Hepatocyte (in vitro differentiated cells): Measurements from ENCODE around the gene SLC30A5. TPM values are rescaled to one million over a fixed set of nuclear protein-coding genes. Genes with fewer than 3 reads are reported as not detected.

Experiments
- DNase-seq: peaks from one replicate; pipeline ENCODE4 v3.0.0-alpha.2; 2016; ENCODE audit warnings: low spot score
- H2AFZ ChIP-seq: fragments of 200-600 bp; sonication (generic); 2 replicates; pipeline ENCODE4 v1.6.0; 2016; ENCODE audit warnings: antibody characterized with exemption, mild to moderate bottlenecking
- H3K27ac ChIP-seq: fragments of 200-600 bp; sonication (generic); 2 replicates; pipeline ENCODE4 v1.5.1; 2016; ENCODE audit warnings: mild to moderate bottlenecking
- H3K27me3 ChIP-seq: fragments of 200-600 bp; sonication (generic); 2 replicates; pipeline ENCODE4 v1.6.1; 2016
- H3K36me3 ChIP-seq: fragments of 200-600 bp; sonication (generic); replicated peaks from 2 replicates; pipeline ENCODE4 v1.5.1; 2016; ENCODE audit warnings: low read depth; ENCODE audit not compliant: insufficient read depth
- H3K4me1 ChIP-seq: fragments of 200-600 bp; sonication (generic); 2 replicates; pipeline ENCODE4 v1.5.1; 2016; ENCODE audit warnings: mild to moderate bottlenecking, moderate library complexity; ENCODE audit not compliant: insufficient read depth
- H3K4me2 ChIP-seq: fragments of 200-600 bp; sonication (generic); 2 replicates; pipeline ENCODE4 v1.6.0; 2016
- H3K4me3 ChIP-seq: fragments of 200-600 bp; sonication (generic); 2 replicates; pipeline ENCODE4 v1.5.1; 2016; ENCODE audit warnings: mild to moderate bottlenecking
- H3K79me2 ChIP-seq: fragments of 200-600 bp; sonication (generic); 2 replicates; pipeline ENCODE4 v1.6.0; 2017; ENCODE audit warnings: mild to moderate bottlenecking
- H3K9me2 ChIP-seq: fragments of 200-600 bp; sonication (generic); replicated peaks from 2 replicates; pipeline ENCODE4 v1.6.0; 2017; ENCODE audit warnings: mild to moderate bottlenecking; ENCODE audit not compliant: insufficient read depth
- H3K9me3 ChIP-seq: fragments of 200-600 bp; sonication (generic); 2 replicates; pipeline ENCODE4 v1.5.1; 2016; ENCODE audit warnings: low read depth, mild to moderate bottlenecking
- H4K20me1 ChIP-seq: fragments of 200-600 bp; sonication (generic); 2 replicates; pipeline ENCODE4 v1.6.0; 2016; ENCODE audit warnings: mild to moderate bottlenecking; ENCODE audit not compliant: insufficient read depth, poor library complexity, severe bottlenecking
- CTCF ChIP-seq: fragments of 200-600 bp; sonication (generic); IDR thresholded peaks from 2 replicates; pipeline ENCODE4 v1.5.1; 2016; ENCODE audit warnings: antibody characterized with exemption, mild to moderate bottlenecking; ENCODE audit not compliant: poor library complexity
- EZH2 ChIP-seq: fragments of 200-600 bp; sonication (generic); IDR thresholded peaks from 2 replicates; pipeline ENCODE4 v1.6.1; 2016; ENCODE audit warnings: antibody characterized with exemption, mild to moderate bottlenecking, borderline replicate concordance
- EZH2phosphoT487 ChIP-seq: fragments of 200-600 bp; sonication (generic); IDR thresholded peaks from one replicate; pipeline ENCODE4 v1.6.1; 2018; ENCODE audit warnings: antibody characterized with exemption, mild to moderate bottlenecking, low read depth, moderate library complexity; ENCODE audit not compliant: unreplicated experiment, severe bottlenecking
- WGBS: methylation state at CpG from one replicate; pipeline ENCODE4 v1.1.6; 2016; ENCODE audit warnings: low lambda C conversion rate; ENCODE audit errors: missing lambda C conversion rate; 5-methylcytosine and 5-hydroxymethylcytosine counted together
- polyA plus RNA-seq: library from polyadenylated mRNA; unstranded; fragments of >200 nt; fragmentation: Nextera tagmentation; extraction: Ambion mirVana; gene quantifications from 2 replicates; pipeline ENCODE4 v1.2.1, GENCODE V29; 2016
- total RNA-seq: library from RNA; depleted of rRNA; stranded (reverse); fragments of >200 nt; gene quantifications from 2 replicates; pipeline ENCODE4 v1.2.3, GENCODE V29; 2014

SLC30A5 gene
- total and polyA plus RNA-seq, 2 experiments from 2014 or later: 52.7 to 67.3 TPM

DNA sequence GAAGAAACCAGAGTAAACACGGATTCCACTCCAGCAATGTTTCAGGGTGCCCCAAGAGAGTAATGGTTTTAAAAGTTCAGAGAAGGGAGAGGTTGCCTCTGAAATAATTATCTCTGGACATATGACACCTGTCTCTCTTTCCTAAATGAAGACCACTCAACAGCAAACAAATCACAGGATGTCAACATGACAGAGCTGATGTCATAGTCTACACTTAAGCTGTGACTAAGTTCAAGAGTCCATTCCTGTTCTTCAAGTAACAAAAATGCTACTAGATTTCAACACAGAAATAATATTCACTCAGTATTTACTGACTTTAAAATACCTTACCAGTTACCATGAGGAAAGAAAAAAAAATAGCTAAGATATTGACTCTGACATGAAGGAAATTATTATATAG lies 44.7 kb upstream of the SLC30A5 start:
- Histone ChIP-seq H3K4me3 (no peak overlapping the region), H3K4me1 (no peaks in the 10 kb centered on the region), H4K20me1 (no peaks in the 10 kb centered on the region), H3K27ac (peak overlapping the region; percentile 49), H3K4me2 (no peak overlapping the region), H3K27me3 (no peaks in the 10 kb centered on the region), H3K79me2 (no peaks in the 10 kb centered on the region), H3K36me3 (no peaks in the 10 kb centered on the region), H3K9me3 (no peaks in the 10 kb centered on the region), H2AFZ (no peak overlapping the region), H3K9me2 (no peaks in the 10 kb centered on the region)
- TF ChIP-seq EZH2phosphoT487 (no peak), CTCF (no peak), EZH2 (no peak)
- no peak for DNase-seq
- WGBS: 88% methylated on average over 1 of the region's 1 CpG

GRCh38 chr5:69049796-69050195 lies 44.0 kb upstream of the SLC30A5 start:
- TF ChIP-seq EZH2phosphoT487 (no peak), EZH2 (no peak), CTCF (no peak)
- Histone ChIP-seq H3K9me2 (no peaks in the 10 kb centered on the region), H4K20me1 (no peaks in the 10 kb centered on the region), H3K4me1 (no peaks in the 10 kb centered on the region), H3K4me2 (no peak overlapping the region), H3K9me3 (no peaks in the 10 kb centered on the region), H3K27me3 (no peaks in the 10 kb centered on the region), H3K79me2 (no peaks in the 10 kb centered on the region), H2AFZ (no peak overlapping the region), H3K36me3 (no peaks in the 10 kb centered on the region), H3K27ac (peak overlapping the region; percentile 15), H3K4me3 (no peak overlapping the region)
- no peak for DNase-seq
- 33% methylated on average over 2 of the region's 2 CpGs for WGBS

GRCh38 chr5:69050214-69050613 lies 43.6 kb upstream of the SLC30A5 start:
- Histone ChIP-seq H3K79me2 (no peaks in the 10 kb centered on the region), H2AFZ (no peak overlapping the region), H3K4me1 (no peaks in the 10 kb centered on the region), H3K9me2 (no peaks in the 10 kb centered on the region), H3K4me2 (no peak overlapping the region), H3K27me3 (no peaks in the 10 kb centered on the region), H3K9me3 (no peaks in the 10 kb centered on the region), H4K20me1 (no peaks in the 10 kb centered on the region), H3K27ac (no peak overlapping the region), H3K36me3 (no peaks in the 10 kb centered on the region), H3K4me3 (no peak overlapping the region)
- DNase-seq: no peak
- no peak for TF ChIP-seq CTCF
- no peak for TF ChIP-seq EZH2
- no peak for TF ChIP-seq EZH2phosphoT487
- WGBS: 81% methylated on average over 3 of the region's 3 CpGs

DNA sequence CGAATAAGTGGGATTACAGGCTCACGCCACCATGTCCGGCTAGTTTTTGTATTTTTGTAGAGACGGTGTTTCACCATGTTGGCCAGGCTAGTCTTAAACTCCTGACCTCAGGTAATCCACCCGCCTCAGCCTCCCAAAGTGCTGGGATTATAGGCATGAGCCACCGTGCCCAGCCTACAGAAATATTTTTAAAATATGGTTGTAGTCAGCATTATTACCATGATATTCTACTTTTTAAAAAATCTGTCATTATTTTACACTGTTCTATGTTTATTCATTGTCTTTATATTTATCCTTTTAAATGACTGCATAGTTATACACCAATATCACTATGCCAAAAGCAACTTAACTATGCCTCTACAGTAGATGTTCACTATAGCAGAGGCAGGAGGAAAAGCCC lies 41.6 kb upstream of the SLC30A5 start:
- H4K20me1 ChIP-seq: no peaks in the 10 kb centered on the region
- H3K9me2 ChIP-seq: no peaks in the 10 kb centered on the region
- no peaks in the 10 kb centered on the region for H3K27me3 ChIP-seq
- 89% methylated on average over 6 of the region's 6 CpGs for WGBS
- H3K79me2 ChIP-seq: no peaks in the 10 kb centered on the region
- H3K9me3 ChIP-seq: no peaks in the 10 kb centered on the region
- H3K4me1 ChIP-seq: no peaks in the 10 kb centered on the region
- no peak overlapping the region for H3K4me3 ChIP-seq
- no peak overlapping the region for H3K27ac ChIP-seq
- TF ChIP-seq CTCF (no peak), EZH2 (no peak), EZH2phosphoT487 (no peak)
- DNase-seq: no peak
- no peak overlapping the region for H2AFZ ChIP-seq
- H3K36me3 ChIP-seq: no peaks in the 10 kb centered on the region
- H3K4me2 ChIP-seq: no peak overlapping the region
